Measurements from ENCODE around the gene THTPA. TPM values are rescaled to one million over a fixed set of nuclear protein-coding genes. Genes with fewer than 3 reads are reported as not detected.

The THTPA gene
- total RNA-seq, 1 experiment from 2014 or later: 16.8 TPM

- Mint-ChIP-seq H3K27ac (ENCODE audit: low read depth, unreplicated experiment) (no peak overlapping the region), H3K4me1 (ENCODE audit: insufficient read depth, unreplicated experiment) (no peaks in the 10 kb centered on the region), H3K36me3 (ENCODE audit: insufficient read depth, unreplicated experiment) (no peaks in the 10 kb centered on the region), H3K4me3 (ENCODE audit: unreplicated experiment) (no peak overlapping the region), H3K9me3 (ENCODE audit: unreplicated experiment) (no peaks in the 10 kb centered on the region), H3K27me3 (ENCODE audit: insufficient read depth, unreplicated experiment) (peaks cover 30% of the 10 kb centered on the region)
- BruUV-seq (replicated peaks): no TSS peak
- POLR2A ChIA-PET: no interaction called here
- CTCF ChIA-PET: interaction anchor here (0.7 to 2.6 kb wide), 2 partner anchors 22 to 331 kb away, joined by 3 to 7 read pairs; no protein-coding TSS in a partner anchor
- intact Hi-C loops (cut with micrococcal nuclease): no loop called here
- TF ChIP-seq CTCF (IDR thresholded peaks at IDR 0.05; ENCODE audit: unreplicated experiment): no peak
- DNase-seq (ENCODE audit: unreplicated experiment): no peak
Measured at GRCh38 chr14:23579311-23579630, 23.2 kb downstream of the THTPA start.

GRCh38 chr14:23579739-23580138, 23.7 kb downstream of the THTPA start:
- POLR2A ChIA-PET: interaction anchor here (0.9 kb wide), 1 partner anchor 13 kb away, joined by 4 read pairs; no protein-coding TSS in a partner anchor
- H3K9me3 Mint-ChIP-seq (ENCODE audit: unreplicated experiment): no peaks in the 10 kb centered on the region
- H3K27ac Mint-ChIP-seq (ENCODE audit: low read depth, unreplicated experiment): no peak overlapping the region
- no peaks in the 10 kb centered on the region for H3K4me1 Mint-ChIP-seq (ENCODE audit: insufficient read depth, unreplicated experiment)
- no peaks in the 10 kb centered on the region for H3K36me3 Mint-ChIP-seq (ENCODE audit: insufficient read depth, unreplicated experiment)
- H3K4me3 Mint-ChIP-seq (ENCODE audit: unreplicated experiment): no peak overlapping the region
- no TSS peak for BruUV-seq (replicated peaks)
- CTCF ChIA-PET: interaction anchor here (0.8 to 2.6 kb wide), 3 partner anchors 9 to 331 kb away, joined by 3 to 10 read pairs (median 7); no protein-coding TSS in a partner anchor
- no peak for DNase-seq (ENCODE audit: unreplicated experiment)
- H3K27me3 Mint-ChIP-seq (ENCODE audit: insufficient read depth, unreplicated experiment): peaks cover 30% of the 10 kb centered on the region
- intact Hi-C loops (cut with micrococcal nuclease): no loop called here
- no peak for TF ChIP-seq CTCF (IDR thresholded peaks at IDR 0.05; ENCODE audit: unreplicated experiment)

- Mint-ChIP-seq H3K36me3 (ENCODE audit: insufficient read depth, unreplicated experiment) (no peaks in the 10 kb centered on the region), H3K4me1 (ENCODE audit: insufficient read depth, unreplicated experiment) (no peaks in the 10 kb centered on the region), H3K9me3 (ENCODE audit: unreplicated experiment) (no peaks in the 10 kb centered on the region), H3K4me3 (ENCODE audit: unreplicated experiment) (no peak overlapping the region), H3K27ac (ENCODE audit: low read depth, unreplicated experiment) (no peak overlapping the region), H3K27me3 (ENCODE audit: insufficient read depth, unreplicated experiment) (peaks cover 30% of the 10 kb centered on the region)
- ChIA-PET POLR2A (interaction anchor here (0.9 kb wide), 1 partner anchor 12 kb away, joined by 4 read pairs; no protein-coding TSS in a partner anchor), CTCF (interaction anchor here (0.6 to 2.6 kb wide), 4 partner anchors 8 to 1923 kb away, joined by 3 to 10 read pairs (median 5); no protein-coding TSS in a partner anchor)
- intact Hi-C loops (cut with micrococcal nuclease): no loop called here
- BruUV-seq (replicated peaks): no TSS peak
- no peak for TF ChIP-seq CTCF (IDR thresholded peaks at IDR 0.05; ENCODE audit: unreplicated experiment)
- no peak for DNase-seq (ENCODE audit: unreplicated experiment)
Measured at GRCh38 chr14:23580152-23580926, 24.3 kb downstream of the THTPA start.

GRCh38 chr14:23580948-23581281, 24.8 kb downstream of the THTPA start:
- Mint-ChIP-seq H3K9me3 (ENCODE audit: unreplicated experiment) (no peaks in the 10 kb centered on the region), H3K27me3 (ENCODE audit: insufficient read depth, unreplicated experiment) (peaks cover 30% of the 10 kb centered on the region), H3K4me1 (ENCODE audit: insufficient read depth, unreplicated experiment) (no peaks in the 10 kb centered on the region), H3K36me3 (ENCODE audit: insufficient read depth, unreplicated experiment) (no peaks in the 10 kb centered on the region), H3K4me3 (ENCODE audit: unreplicated experiment) (no peak overlapping the region), H3K27ac (ENCODE audit: low read depth, unreplicated experiment) (no peak overlapping the region)
- BruUV-seq (replicated peaks): no TSS peak
- intact Hi-C loops (cut with micrococcal nuclease): no loop called here
- CTCF ChIA-PET: interaction anchor here (1.1 to 2.6 kb wide), 4 partner anchors 8 to 329 kb away, joined by 3 to 10 read pairs (median 5); no protein-coding TSS in a partner anchor
- POLR2A ChIA-PET: no interaction called here
- no peak for TF ChIP-seq CTCF (IDR thresholded peaks at IDR 0.05; ENCODE audit: unreplicated experiment)
- DNase-seq (ENCODE audit: unreplicated experiment): no peak

All from MCF 10A (cell line).